Measurements from ENCODE around the gene RNF126.
A peak's percentile ranks its signal among the peaks of the same experiment; 100 is the strongest.

RNF126 gene

GRCh38 chr19:647566-648284 is 15.3 kb downstream of the RNF126 start:
- DNase-seq = no peak

- no peak for DNase-seq
Observed at GRCh38 chr19:646779-647565, 16.0 kb downstream of the RNF126 start.

GRCh38 chr19:645912-646778 is 16.9 kb downstream of the RNF126 start:
- DNase-seq = no peak

GRCh38 chr19:644789-645188 is 18.2 kb downstream of the RNF126 start:
- no peak for DNase-seq

GRCh38 chr19:644363-644762 is 18.7 kb downstream of the RNF126 start:
- no peak for DNase-seq

GRCh38 chr19:643736-644135 is 19.3 kb downstream of the RNF126 start:
- DNase-seq = no peak

- DNase-seq = no peak
Observed at GRCh38 chr19:642767-643727, 20.0 kb downstream of the RNF126 start.

- DNase-seq = no peak
Observed at GRCh38 chr19:641702-642101, 21.3 kb downstream of the RNF126 start.

- no peak for DNase-seq
Observed at GRCh38 chr19:640606-641189, 22.3 kb downstream of the RNF126 start.

GRCh38 chr19:640161-640558 is 22.9 kb downstream of the RNF126 start:
- no peak for DNase-seq

- DNase-seq = peak; percentile 68
Observed at GRCh38 chr19:639253-640160, 23.5 kb downstream of the RNF126 start, which contains the start of gene FGF22. Gene FGF22, plus strand, starts transcription at chr19:639879. Its CDS starts 47 bp downstream, at chr19:639926.

GRCh38 chr19:638906-639252 is 24.1 kb downstream of the RNF126 start:
- DNase-seq = no peak

- no peak for DNase-seq
Observed at GRCh38 chr19:634975-635652, 27.9 kb downstream of the RNF126 start.

- DNase-seq = no peak
Observed at GRCh38 chr19:633786-634639, 29.0 kb downstream of the RNF126 start.

GRCh38 chr19:633068-633785 is 29.8 kb downstream of the RNF126 start, which contains the start of gene POLRMT:
Gene POLRMT, minus strand, starts transcription at chr19:633537. Its CDS starts 25 bp downstream, at chr19:633512.
- peak; percentile 92 for DNase-seq

GRCh38 chr19:632579-633067 is 30.4 kb downstream of the RNF126 start:
- DNase-seq = peak; percentile 56

- DNase-seq = no peak
Observed at GRCh38 chr19:629961-630714, 32.9 kb downstream of the RNF126 start.

All from right kidney (tissue), 1 donor.